H1 (cell line): Measurements from ENCODE around the gene SLFNL1. TPM values are rescaled to one million over a fixed set of nuclear protein-coding genes. Genes with fewer than 3 reads are reported as not detected.

Experiments
- CTCF ChIA-PET: fragments of 300-600 bp; sonication (Branson Sonifier 250); formaldehyde crosslinking; loops from one replicate; lab custom pipeline; 2021; ENCODE audit not compliant: partially characterized antibody; lab: Charles Lee
- POLR2A ChIA-PET: fragments of 300-600 bp; sonication (Branson Sonifier 250); formaldehyde crosslinking; loops from one replicate; lab custom pipeline; 2021; ENCODE audit warnings: inconsistent platforms; ENCODE audit not compliant: partially characterized antibody; lab: Charles Lee
- DNase-seq, 2 experiments: peaks; one replicate each; pipeline versions ENCODE4 v3.0.0 to v3.0.0-alpha.2; 2010 to 2022; ENCODE audit warnings: low spot score in 2 of 2, low read depth in 1 of 2, mixed read lengths in 1 of 2
- FAIRE-seq: peaks from 2 replicates; lab custom pipeline; 2011; peaks lifted over from hg19 to GRCh38; lab: Jason Lieb, UNC
- H2AFZ ChIP-seq: 2 replicates; pipeline ENCODE4 v1.8.1; 2012; ENCODE audit warnings: low read length, inconsistent platforms
- H2AK5ac ChIP-seq: 2 replicates; pipeline ENCODE4 v1.6.1; 2013; ENCODE audit warnings: low read depth, low read length
- H2BK120ac ChIP-seq: replicated peaks from 2 replicates; pipeline ENCODE3; 2013; ENCODE audit warnings: low read depth, low read length, inconsistent platforms
- H2BK12ac ChIP-seq: 2 replicates; pipeline ENCODE4 v1.6.1; 2013; ENCODE audit warnings: low read depth, low read length
- H2BK15ac ChIP-seq: 2 replicates; pipeline ENCODE4 v1.6.1; 2013; ENCODE audit warnings: low read length
- H2BK20ac ChIP-seq: 2 replicates; pipeline ENCODE4 v1.6.1; 2013; ENCODE audit warnings: low read length
- H2BK5ac ChIP-seq: 2 replicates; pipeline ENCODE4 v1.6.1; 2013; ENCODE audit warnings: low read depth, low read length
- H3K14ac ChIP-seq: 2 replicates; pipeline ENCODE4 v1.6.1; 2013; ENCODE audit warnings: inconsistent platforms; ENCODE audit not compliant: insufficient read length
- H3K18ac ChIP-seq: 2 replicates; pipeline ENCODE4 v1.6.1; 2013; ENCODE audit warnings: low read length; ENCODE audit errors: extremely low read depth
- H3K23ac ChIP-seq: 2 replicates; pipeline ENCODE4 v1.6.1; 2013; ENCODE audit warnings: inconsistent platforms; ENCODE audit not compliant: insufficient read length
- H3K23me2 ChIP-seq: 2 replicates; pipeline ENCODE4 v1.6.1; 2013; ENCODE audit warnings: low read depth, low read length
- H3K27ac ChIP-seq: 2 replicates; pipeline ENCODE4 v1.6.1; 2011; ENCODE audit warnings: low read depth, low read length, inconsistent platforms
- H3K27me3 ChIP-seq, 4 experiments: replicated peaks in 1 of 4; 1 replicate in 1 of 4; 2 replicates in 3 of 4; pipeline versions ENCODE4 v1.6.1 to v1.8.1; 2011 to 2013; ENCODE audit warnings: low read length in 3 of 4, mild to moderate bottlenecking in 3 of 4, inconsistent platforms in 2 of 4, mixed read lengths in 2 of 4, moderate library complexity in 1 of 4; ENCODE audit not compliant: control insufficient read depth in 3 of 4, insufficient read depth in 3 of 4; ENCODE audit errors: extremely low read depth in 1 of 4
- H3K36me3 ChIP-seq, 4 experiments: 2 replicates each; pipeline versions ENCODE4 v1.6.1 to v1.8.1; 2011 to 2013; ENCODE audit warnings: mild to moderate bottlenecking in 4 of 4, low read length in 3 of 4, moderate library complexity in 2 of 4, control low read depth in 1 of 4, inconsistent platforms in 1 of 4; ENCODE audit not compliant: insufficient read depth in 4 of 4, control insufficient read depth in 2 of 4
- H3K4ac ChIP-seq: replicated peaks from 2 replicates; pipeline ENCODE3; 2013; ENCODE audit warnings: low read length, low read depth, mixed read lengths, inconsistent platforms; ENCODE audit not compliant: insufficient read length
- H3K4me1 ChIP-seq, 4 experiments: replicated peaks in 1 of 4; 1 replicate in 1 of 4; 2 replicates in 3 of 4; pipeline versions ENCODE4 v1.6.1 to v1.8.1; 2011 to 2013; ENCODE audit warnings: low read length in 3 of 4, inconsistent platforms in 2 of 4, mixed read lengths in 1 of 4; ENCODE audit not compliant: insufficient read depth in 4 of 4, control insufficient read depth in 3 of 4
- H3K4me2 ChIP-seq, 2 experiments: 2 replicates each; pipeline versions ENCODE4 v1.6.1 to v1.8.1; 2011 to 2013; ENCODE audit warnings: low read depth in 2 of 2, low read length in 2 of 2, control low read depth in 1 of 2, inconsistent platforms in 1 of 2, mild to moderate bottlenecking in 1 of 2; ENCODE audit not compliant: insufficient read depth in 1 of 2
- H3K4me3 ChIP-seq, 4 experiments: fragments of 200-600, 300-600 bp in 1 of 4; sonication (generic), shearing (Covaris generic), sonication (Bioruptor Twin) in 1 of 4; 2 replicates each; pipeline versions ENCODE4 v1.5.1 to v1.8.1; 2011 to 2016; ENCODE audit warnings: low read length in 4 of 4, low read depth in 3 of 4, control low read depth in 2 of 4, inconsistent platforms in 2 of 4, mild to moderate bottlenecking in 2 of 4, mixed read lengths in 1 of 4, moderate library complexity in 1 of 4; ENCODE audit not compliant: insufficient read depth in 2 of 4; ENCODE audit errors: extremely low read depth in 1 of 4
- H3K56ac ChIP-seq: replicated peaks from 2 replicates; pipeline ENCODE3; 2013; ENCODE audit warnings: low read depth, mild to moderate bottlenecking, mixed read lengths, low read length, inconsistent platforms; ENCODE audit not compliant: insufficient read length
- H3K79me1 ChIP-seq: 2 replicates; pipeline ENCODE4 v1.6.1; 2013; ENCODE audit warnings: low read depth, low read length, control low read depth
- H3K79me2 ChIP-seq, 2 experiments: 2 replicates each; pipeline versions ENCODE4 v1.6.1 to v1.8.1; 2012 to 2013; ENCODE audit warnings: low read length in 2 of 2, mild to moderate bottlenecking in 2 of 2, inconsistent platforms in 1 of 2; ENCODE audit not compliant: insufficient read depth in 2 of 2, control insufficient read depth in 1 of 2
- H3K9ac ChIP-seq, 4 experiments: replicated peaks in 1 of 4; 1 replicate in 1 of 4; 2 replicates in 3 of 4; pipeline versions ENCODE4 v1.6.1 to v1.8.1; 2011 to 2013; ENCODE audit warnings: low read depth in 3 of 4, low read length in 3 of 4, control low read depth in 2 of 4, mild to moderate bottlenecking in 2 of 4, moderate library complexity in 2 of 4, inconsistent platforms in 1 of 4; ENCODE audit errors: extremely low read depth in 1 of 4
- H3K9me3 ChIP-seq, 2 experiments: 2 replicates each; pipeline versions ENCODE4 v1.6.1 to v1.8.1; 2012 to 2013; ENCODE audit warnings: mild to moderate bottlenecking in 2 of 2, moderate library complexity in 2 of 2, control low read depth in 1 of 2, inconsistent platforms in 1 of 2, low read depth in 1 of 2, low read length in 1 of 2, mixed read lengths in 1 of 2; ENCODE audit not compliant: insufficient read depth in 2 of 2
- H4K20me1 ChIP-seq, 2 experiments: replicated peaks in 1 of 2; 2 replicates each; pipeline versions ENCODE3 to v1.8.1; 2011 to 2013; ENCODE audit warnings: inconsistent platforms in 2 of 2, low read length in 2 of 2, mild to moderate bottlenecking in 1 of 2; ENCODE audit not compliant: insufficient read depth in 2 of 2, control insufficient read depth in 1 of 2
- H4K5ac ChIP-seq: 2 replicates; pipeline ENCODE4 v1.6.1; 2013; ENCODE audit warnings: low read length, low read depth, mixed read lengths, inconsistent platforms; ENCODE audit not compliant: insufficient read length
- H4K8ac ChIP-seq: 2 replicates; pipeline ENCODE4 v1.8.0; 2013; ENCODE audit warnings: mild to moderate bottlenecking, moderate library complexity, low read length, inconsistent platforms; ENCODE audit not compliant: insufficient read depth; ENCODE audit errors: extremely low read depth
- H4K91ac ChIP-seq: replicated peaks from 2 replicates; pipeline ENCODE3; 2013; ENCODE audit warnings: low read length, mixed read lengths, inconsistent platforms; ENCODE audit not compliant: insufficient read length
- CTCF ChIP-seq, 3 experiments: IDR thresholded peaks; 1 replicate in 2 of 3; 2 replicates in 1 of 3; pipeline versions ENCODE4 v1.5.1 to v1.6.1; 2011; ENCODE audit warnings: low read length in 3 of 3, mild to moderate bottlenecking in 3 of 3, inconsistent platforms in 2 of 3, low read depth in 1 of 3, moderate library complexity in 1 of 3; ENCODE audit not compliant: insufficient read depth in 1 of 3; ENCODE audit errors: control extremely low read depth in 1 of 3
- JUN ChIP-seq: IDR thresholded peaks from 2 replicates; pipeline ENCODE4 v1.6.1; 2011; ENCODE audit warnings: low read depth, mild to moderate bottlenecking, improper control_type of control experiment, low read length
- PHF8 ChIP-seq: fragments of 200-600 bp; sonication (generic); conservative IDR thresholded peaks from 2 replicates; pipeline ENCODE4 v1.7.1; 2012; ENCODE audit warnings: low read depth, mild to moderate bottlenecking, inconsistent platforms, low read length, moderate library complexity
- WGBS, 2 experiments: shearing (Covaris generic) in 1 of 2; methylation state at CpG; one replicate each; pipeline versions ENCODE4 v1.1.6 to v1.1.7; 2013 to 2015; ENCODE audit warnings: low lambda C conversion rate in 2 of 2, mixed read lengths in 2 of 2, inconsistent platforms in 1 of 2, low coverage in 1 of 2, missing lambda C conversion rate in 1 of 2; ENCODE audit not compliant: insufficient replicate concordance in 2 of 2, insufficient coverage in 1 of 2, insufficient read length in 1 of 2; ENCODE audit errors: extremely low coverage in 1 of 2, missing lambda C conversion rate in 1 of 2; 5-methylcytosine and 5-hydroxymethylcytosine counted together
- polyA plus RNA-seq, 7 experiments: library from polyadenylated mRNA; depleted of rRNA in 3 of 7; stranded (reverse) in 5 of 7; unstranded in 2 of 7; fragments of >200 nt in 5 of 7; fragments of 200-250 nt in 2 of 7; gene quantifications; 1 replicate in 5 of 7; 2 replicates in 1 of 7; 4 replicates in 1 of 7; pipeline versions ENCODE4 v1.2.1 to v1.2.3, GENCODE V29; 2011 to 2013; ENCODE audit warnings: missing spikeins in 2 of 7, mixed read lengths in 2 of 7
- total RNA-seq: library from RNA; stranded (reverse); fragmentation: NEBNext Ultra II Directional; extraction: Animal tissue kit (Norgen Biotek cat#: 25700); gene quantifications from 2 replicates; pipeline ENCODE4 v1.2.1, GENCODE V29; 2021

The SLFNL1 gene
- total and polyA plus RNA-seq, 2 of the 8 experiments (the other 6 are each of a cell fraction or from before 2014, with no cell fraction given): not detected

DNA sequence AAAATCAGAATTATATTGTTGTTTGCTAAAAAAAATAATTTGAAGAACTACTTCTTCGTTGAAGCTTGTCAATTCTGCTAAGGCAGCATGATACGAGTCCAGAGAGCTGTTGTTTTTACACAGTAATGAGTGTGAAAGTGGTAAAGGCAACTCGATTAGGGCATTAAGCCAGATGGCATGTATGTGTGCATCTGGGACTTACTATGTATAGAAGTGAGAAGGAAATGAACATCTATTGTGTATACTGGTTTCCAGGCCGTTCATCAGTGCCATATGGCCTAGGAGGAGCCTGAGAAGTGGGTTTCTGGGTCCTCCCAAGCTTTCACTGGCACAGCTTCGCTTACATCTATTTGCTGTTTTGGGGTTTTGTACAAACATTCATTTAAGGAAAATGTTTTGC, 36.4 kb downstream of the SLFNL1 start:
- Histone ChIP-seq H3K27me3 (no peaks in the 10 kb centered on the region), H3K79me2 (peaks cover 17 to 60% of the 10 kb centered on the region in 2 experiments), H3K36me3 (peaks cover 45 to 71% (median 66%) of the 10 kb centered on the region in 4 experiments), H2AK5ac (no peak overlapping the region), H4K20me1 (peaks cover 12 to 27% of the 10 kb centered on the region in 2 experiments), H3K56ac (no peak overlapping the region), H4K91ac (no peak overlapping the region), H2BK12ac (no peak overlapping the region), H4K5ac (no peak overlapping the region), H4K8ac (no peak overlapping the region), H2BK15ac (no peak overlapping the region), H3K23me2 (peaks cover 8% of the 10 kb centered on the region; the same call in 1 of the 2 replicates), H3K18ac (no peak overlapping the region), H3K4me2 (no peak overlapping the region), H3K23ac (no peak overlapping the region), H2AFZ (no peak overlapping the region), H2BK5ac (no peak overlapping the region), H3K4me3 (no peak overlapping the region), H3K9me3 (no peaks in the 10 kb centered on the region), H3K79me1 (no peaks in the 10 kb centered on the region; the same call in 1 of the 2 replicates), H3K9ac (no peak overlapping the region), H3K4me1 (peaks cover 4 to 11% (median 4%) of the 10 kb centered on the region in 4 experiments; a peak in 5 of 7 replicates), H2BK120ac (no peak overlapping the region), H3K14ac (no peak overlapping the region), H3K4ac (no peak overlapping the region), H2BK20ac (no peak overlapping the region), H3K27ac (no peak overlapping the region)
- FAIRE-seq (no peak), DNase-seq (no peak)
- ChIA-PET POLR2A (interaction anchor here (0.9 to 9.6 kb wide), 4 partner anchors 11 to 49 kb away, joined by 3 to 49 read pairs (median 6); no protein-coding TSS in a partner anchor), CTCF (interaction anchor here (1.8 kb wide), 1 partner anchor 32 kb away, joined by 6 read pairs; no protein-coding TSS in a partner anchor)
- TF ChIP-seq PHF8 (no peak), JUN (no peak), CTCF (IDR thresholded peaks at IDR 0.05; ENCODE audit: control extremely low read depth in 1 of 3, insufficient read depth in 1 of 3, low read depth in 1 of 3, low read length in 3 of 3) (no peak)
- 81% methylated on average over 5 of the region's 5 CpGs; no CpG with 5 or more reads in 1 of the 2 experiments for WGBS, 2 experiments
